ENCODE measurements around the gene CYP26B1.

Gene CYP26B1

DNA sequence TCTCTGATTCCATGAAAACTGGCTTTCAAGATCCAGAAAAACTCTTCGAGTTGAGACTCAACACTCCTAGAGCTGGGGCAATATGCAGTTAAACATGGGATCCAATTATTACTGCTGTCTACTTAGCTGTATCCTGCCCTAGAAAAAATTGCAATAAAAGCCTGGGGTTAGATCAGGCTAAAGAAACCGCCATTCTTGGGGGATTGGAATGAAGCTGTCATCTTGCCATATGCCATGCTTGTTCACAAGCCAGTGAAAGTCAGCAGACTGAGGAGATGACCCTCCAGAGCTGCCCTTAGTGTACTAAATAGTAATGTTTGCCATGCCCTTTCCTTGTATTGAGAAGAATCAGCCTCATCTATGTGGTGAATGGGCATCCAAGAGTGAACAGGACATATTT is 30.9 kb upstream of the CYP26B1 start:
- ATAC-seq, result no peak
- TF ChIP-seq CREB5 (CRISPR knock-in tag; IDR thresholded peaks at IDR 0.05; ENCODE audit: low read depth) (no peak), CSRNP3 (CRISPR knock-in tag; IDR thresholded peaks at IDR 0.05) (no peak), CSDC2 (CRISPR knock-in tag; IDR thresholded peaks at IDR 0.05) (no peak), ZFP30 (CRISPR knock-in tag; IDR thresholded peaks at IDR 0.05) (no peak), PPARA (CRISPR knock-in tag; IDR thresholded peaks at IDR 0.05; ENCODE audit: borderline replicate concordance) (no peak), ZC3H10 (CRISPR knock-in tag; IDR thresholded peaks at IDR 0.05) (no peak)

DNA sequence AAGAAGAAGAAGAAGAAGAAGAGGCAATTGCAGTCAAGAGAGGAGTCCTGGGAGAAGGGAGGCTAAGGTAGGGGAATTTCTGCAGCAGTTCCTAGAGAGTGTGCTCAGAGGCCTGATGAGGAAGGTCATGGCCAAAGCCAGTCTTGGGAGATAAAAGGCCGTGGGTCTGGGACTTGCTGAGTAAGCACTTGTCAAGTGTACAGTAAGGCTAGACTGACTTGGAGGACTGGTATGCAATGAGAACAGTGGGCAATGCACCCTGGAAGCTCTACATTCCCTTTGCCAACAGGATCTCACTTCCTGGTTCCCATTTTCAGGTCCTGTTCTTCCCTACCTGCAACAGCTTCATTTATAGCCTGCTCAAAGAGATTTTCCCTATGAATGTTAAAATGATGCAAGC is 28.6 kb upstream of the CYP26B1 start:
- no peak for TF ChIP-seq RARB (CRISPR knock-in tag; IDR thresholded peaks at IDR 0.05)
- no peak for TF ChIP-seq ZC3H10 (CRISPR knock-in tag; IDR thresholded peaks at IDR 0.05)
- no peak for TF ChIP-seq GLIS3 (CRISPR knock-in tag; IDR thresholded peaks at IDR 0.05)
- TF ChIP-seq CSDC2 (CRISPR knock-in tag; IDR thresholded peaks at IDR 0.05), result no peak
- no peak for TF ChIP-seq ZNF565 (CRISPR knock-in tag; conservative IDR thresholded peaks at IDR 0.05; ENCODE audit: low read depth)
- TF ChIP-seq ZNF8 (CRISPR knock-in tag; IDR thresholded peaks at IDR 0.05), result no peak
- no peak for TF ChIP-seq SNAI2 (CRISPR knock-in tag; IDR thresholded peaks at IDR 0.05)
- TF ChIP-seq BACH2 (CRISPR knock-in tag; IDR thresholded peaks at IDR 0.05; ENCODE audit: borderline replicate concordance), result no peak
- ATAC-seq, result no peak

DNA sequence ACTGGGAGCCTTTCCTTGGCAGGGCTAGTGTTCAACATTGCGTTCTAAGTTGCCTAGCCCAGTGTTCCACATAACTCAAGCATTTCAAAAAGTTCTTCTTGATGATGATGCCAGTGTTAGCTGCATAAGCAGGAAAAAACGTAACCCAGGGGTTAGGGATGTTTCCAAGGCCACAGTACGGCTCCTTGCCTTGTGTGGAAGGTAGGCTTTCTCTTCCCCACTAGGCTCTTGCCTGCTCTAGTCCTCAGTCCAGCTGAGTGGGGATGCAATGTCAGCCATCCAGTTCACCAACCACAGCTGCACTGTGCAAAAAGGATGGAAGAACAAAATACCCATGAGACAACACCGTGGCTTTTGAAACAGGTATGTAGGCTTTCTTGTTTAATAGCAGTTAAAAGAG is 28.0 kb upstream of the CYP26B1 start:
- no peak for ATAC-seq
- TF ChIP-seq GLIS3 (CRISPR knock-in tag; IDR thresholded peaks at IDR 0.05) (no peak), ZNF8 (CRISPR knock-in tag; IDR thresholded peaks at IDR 0.05) (no peak), ESRRG (CRISPR knock-in tag; IDR thresholded peaks at IDR 0.05) (no peak), CREB5 (CRISPR knock-in tag; IDR thresholded peaks at IDR 0.05; ENCODE audit: low read depth) (no peak), ISL1 (CRISPR knock-in tag; IDR thresholded peaks at IDR 0.05) (no peak), CSDC2 (CRISPR knock-in tag; IDR thresholded peaks at IDR 0.05) (no peak), BACH2 (CRISPR knock-in tag; IDR thresholded peaks at IDR 0.05; ENCODE audit: borderline replicate concordance) (no peak)
- TF ChIP-seq, protein P1, sequence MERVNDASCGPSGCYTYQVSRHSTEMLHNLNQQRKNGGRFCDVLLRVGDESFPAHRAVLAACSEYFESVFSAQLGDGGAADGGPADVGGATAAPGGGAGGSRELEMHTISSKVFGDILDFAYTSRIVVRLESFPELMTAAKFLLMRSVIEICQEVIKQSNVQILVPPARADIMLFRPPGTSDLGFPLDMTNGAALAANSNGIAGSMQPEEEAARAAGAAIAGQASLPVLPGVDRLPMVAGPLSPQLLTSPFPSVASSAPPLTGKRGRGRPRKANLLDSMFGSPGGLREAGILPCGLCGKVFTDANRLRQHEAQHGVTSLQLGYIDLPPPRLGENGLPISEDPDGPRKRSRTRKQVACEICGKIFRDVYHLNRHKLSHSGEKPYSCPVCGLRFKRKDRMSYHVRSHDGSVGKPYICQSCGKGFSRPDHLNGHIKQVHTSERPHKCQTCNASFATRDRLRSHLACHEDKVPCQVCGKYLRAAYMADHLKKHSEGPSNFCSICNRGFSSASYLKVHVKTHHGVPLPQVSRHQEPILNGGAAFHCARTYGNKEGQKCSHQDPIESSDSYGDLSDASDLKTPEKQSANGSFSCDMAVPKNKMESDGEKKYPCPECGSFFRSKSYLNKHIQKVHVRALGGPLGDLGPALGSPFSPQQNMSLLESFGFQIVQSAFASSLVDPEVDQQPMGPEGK (CRISPR knock-in tag; IDR thresholded peaks at IDR 0.05; ENCODE audit: borderline replicate concordance), result no peak

DNA sequence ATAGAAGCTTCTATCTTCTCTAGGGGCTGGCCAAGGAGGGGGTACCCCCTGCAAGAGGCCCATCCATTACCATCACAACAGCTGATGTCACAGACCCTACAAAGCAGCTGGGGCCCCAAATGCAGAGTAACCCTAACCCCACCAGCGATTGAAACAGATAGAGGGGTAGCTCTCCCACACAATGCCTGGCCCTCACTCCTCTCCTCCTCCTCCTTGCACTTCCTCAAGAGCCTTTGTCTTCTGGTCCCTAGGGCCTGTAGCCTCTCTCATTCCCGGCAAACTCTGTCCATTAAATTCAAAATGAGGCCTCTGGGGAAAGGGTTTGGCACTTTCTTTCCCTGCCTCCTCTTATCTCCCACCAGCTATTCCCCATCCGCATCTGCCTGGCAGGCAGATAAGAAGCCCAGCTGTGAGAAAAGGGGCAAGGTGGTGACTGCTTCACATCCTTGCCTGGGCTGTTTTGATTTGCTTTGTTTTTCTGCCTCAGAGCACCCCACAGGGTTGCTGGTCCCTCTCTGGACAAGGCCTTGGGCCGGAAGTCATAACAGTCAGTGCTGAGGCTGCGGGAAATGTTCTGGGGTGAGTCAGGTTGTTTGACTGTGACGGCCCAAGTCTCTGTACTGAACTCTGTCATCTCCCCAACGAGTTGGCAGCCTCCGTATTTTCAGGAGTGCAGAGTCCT is 26.1 kb upstream of the CYP26B1 start:
- no peak for ATAC-seq

DNA sequence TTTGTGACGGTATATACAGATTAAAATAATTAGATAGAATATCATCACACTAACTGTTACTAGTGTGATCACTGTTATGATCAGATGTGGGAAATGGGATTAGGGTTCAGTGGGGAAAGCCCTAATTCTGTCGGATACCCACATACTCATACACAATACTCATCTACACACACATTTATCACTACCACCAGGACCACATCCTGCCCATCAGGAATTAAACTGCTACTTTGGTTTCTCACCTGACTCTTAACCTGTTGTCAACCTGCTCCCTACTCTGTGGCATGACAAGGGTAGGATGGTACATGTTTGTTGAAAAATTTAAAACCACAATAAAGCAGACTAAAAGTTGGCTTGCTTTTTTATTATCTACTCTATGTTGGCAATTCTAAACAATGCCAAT is 24.8 kb upstream of the CYP26B1 start:
- no peak for ATAC-seq
- no peak for TF ChIP-seq CSDC2 (CRISPR knock-in tag; IDR thresholded peaks at IDR 0.05)
- no peak for TF ChIP-seq ZNF8 (CRISPR knock-in tag; IDR thresholded peaks at IDR 0.05)
- TF ChIP-seq OSR1 (CRISPR knock-in tag; IDR thresholded peaks at IDR 0.05), result no peak
- no peak for TF ChIP-seq GLIS3 (CRISPR knock-in tag; IDR thresholded peaks at IDR 0.05)
- no peak for TF ChIP-seq ZFP3 (CRISPR knock-in tag; IDR thresholded peaks at IDR 0.05)
- no peak for TF ChIP-seq RARB (CRISPR knock-in tag; IDR thresholded peaks at IDR 0.05)
- TF ChIP-seq POU6F1 (CRISPR knock-in tag; IDR thresholded peaks at IDR 0.05; ENCODE audit: borderline replicate concordance, low read depth), result no peak
- no peak for TF ChIP-seq SNAI2 (CRISPR knock-in tag; IDR thresholded peaks at IDR 0.05)
- no peak for TF ChIP-seq ZNF70 (CRISPR knock-in tag; IDR thresholded peaks at IDR 0.05)
- TF ChIP-seq TOX (CRISPR knock-in tag; IDR thresholded peaks at IDR 0.05; ENCODE audit: borderline replicate concordance), result no peak
- TF ChIP-seq ARNTL (CRISPR knock-in tag; IDR thresholded peaks at IDR 0.05; ENCODE audit: borderline replicate concordance, low read depth), result no peak
- no peak for TF ChIP-seq BACH2 (CRISPR knock-in tag; IDR thresholded peaks at IDR 0.05; ENCODE audit: borderline replicate concordance)

More for the DNA sequence above, 26.1 kb upstream of the CYP26B1 start:
- peak; percentile 36; the same call in 1 of the 2 replicates for TF ChIP-seq TCF4 (CRISPR knock-in tag; IDR thresholded peaks at IDR 0.05; ENCODE audit: borderline replicate concordance)
- TF ChIP-seq ARNTL (CRISPR knock-in tag; IDR thresholded peaks at IDR 0.05; ENCODE audit: borderline replicate concordance, low read depth), result no peak
